PFSK-1 (cell line): ENCODE data around the gene BABAM2.

Experiments
- POLR2AphosphoS5 ChIP-seq: IDR thresholded peaks from 2 replicates; pipeline ENCODE4 v1.6.1; 2012; ENCODE audit warnings: low read depth, mild to moderate bottlenecking, control low read depth, low read length, moderate library complexity
- REST ChIP-seq, 2 experiments: IDR thresholded peaks; 2 replicates each; pipeline versions ENCODE4 v1.6.1 to v1.8.0; 2011 to 2012; ENCODE audit warnings: low read depth in 2 of 2, low read length in 2 of 2, control low read depth in 1 of 2, inconsistent platforms in 1 of 2, mild to moderate bottlenecking in 1 of 2, moderate library complexity in 1 of 2; ENCODE audit not compliant: insufficient read depth in 1 of 2
- SIN3A ChIP-seq: IDR thresholded peaks from 2 replicates; pipeline ENCODE4 v1.6.1; 2012; ENCODE audit warnings: mild to moderate bottlenecking, low read length, moderate library complexity, borderline replicate concordance; ENCODE audit not compliant: insufficient read depth
- TAF1 ChIP-seq: IDR thresholded peaks from 2 replicates; pipeline ENCODE4 v1.6.1; 2012; ENCODE audit warnings: low read length, control low read depth, borderline replicate concordance; ENCODE audit not compliant: insufficient read depth

DNA sequence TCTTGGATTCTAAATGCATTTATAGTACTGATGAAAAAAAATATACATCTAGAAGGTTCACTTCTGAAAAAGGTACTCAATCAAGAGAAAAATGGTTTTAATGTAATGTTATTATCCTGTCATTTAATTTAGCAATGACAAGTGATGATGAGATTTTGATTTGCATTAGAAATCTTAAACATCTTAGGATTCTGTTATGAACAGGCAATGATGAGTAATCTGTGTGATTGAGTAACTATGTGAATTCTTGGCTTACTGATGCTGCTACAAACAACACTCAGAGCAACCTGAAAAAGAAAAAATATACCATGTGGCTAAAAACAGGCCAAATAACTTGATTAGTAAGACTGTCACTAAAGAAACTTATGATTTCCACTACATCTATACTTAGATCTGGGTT, 30.4 kb upstream of the BABAM2 start:
- no peak for TF ChIP-seq SIN3A
- TF ChIP-seq REST (IDR thresholded peaks at IDR 0.05; ENCODE audit: insufficient read depth in 1 of 2, low read depth in 2 of 2, low read length in 2 of 2), result no peak
- TF ChIP-seq POLR2AphosphoS5, result no peak
- no peak for TF ChIP-seq TAF1
